GM12875 (cell line): ENCODE data around the gene ZNF609.

Source experiments
- H3K4me3 ChIP-seq: one replicate; pipeline ENCODE4 v1.5.1; 2011; ENCODE audit warnings: low read depth, low read length, control low read depth
- TF ChIP-seq, protein P1 (sequence below): IDR thresholded peaks from 2 replicates; pipeline ENCODE4 v1.5.1; 2011; ENCODE audit warnings: low read depth, mild to moderate bottlenecking, control low read depth, inconsistent platforms, low read length, moderate library complexity, borderline replicate concordance; ENCODE audit not compliant: insufficient read depth

The ZNF609 gene

DNA sequence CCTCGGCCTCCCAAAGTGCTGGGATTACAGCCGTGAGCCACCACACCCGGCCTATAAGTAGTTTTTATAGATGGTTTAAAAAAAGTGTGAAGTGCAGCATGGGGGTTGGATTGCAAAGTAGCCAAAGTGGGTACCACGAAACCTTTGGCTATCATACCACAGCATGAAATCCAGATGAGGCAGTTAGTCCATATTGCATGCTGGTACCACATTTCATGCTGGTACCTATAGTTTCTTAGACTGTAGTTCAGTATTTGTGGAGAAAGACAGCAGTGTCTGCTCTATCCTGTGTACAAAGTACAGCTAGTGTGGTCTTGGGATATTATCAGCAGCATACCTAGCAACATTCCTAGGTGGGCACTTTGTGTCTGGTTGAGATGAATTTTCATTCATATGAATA, 11.8 kb downstream of the ZNF609 start:
- no peak overlapping the region for H3K4me3 ChIP-seq
- TF ChIP-seq, protein P1, sequence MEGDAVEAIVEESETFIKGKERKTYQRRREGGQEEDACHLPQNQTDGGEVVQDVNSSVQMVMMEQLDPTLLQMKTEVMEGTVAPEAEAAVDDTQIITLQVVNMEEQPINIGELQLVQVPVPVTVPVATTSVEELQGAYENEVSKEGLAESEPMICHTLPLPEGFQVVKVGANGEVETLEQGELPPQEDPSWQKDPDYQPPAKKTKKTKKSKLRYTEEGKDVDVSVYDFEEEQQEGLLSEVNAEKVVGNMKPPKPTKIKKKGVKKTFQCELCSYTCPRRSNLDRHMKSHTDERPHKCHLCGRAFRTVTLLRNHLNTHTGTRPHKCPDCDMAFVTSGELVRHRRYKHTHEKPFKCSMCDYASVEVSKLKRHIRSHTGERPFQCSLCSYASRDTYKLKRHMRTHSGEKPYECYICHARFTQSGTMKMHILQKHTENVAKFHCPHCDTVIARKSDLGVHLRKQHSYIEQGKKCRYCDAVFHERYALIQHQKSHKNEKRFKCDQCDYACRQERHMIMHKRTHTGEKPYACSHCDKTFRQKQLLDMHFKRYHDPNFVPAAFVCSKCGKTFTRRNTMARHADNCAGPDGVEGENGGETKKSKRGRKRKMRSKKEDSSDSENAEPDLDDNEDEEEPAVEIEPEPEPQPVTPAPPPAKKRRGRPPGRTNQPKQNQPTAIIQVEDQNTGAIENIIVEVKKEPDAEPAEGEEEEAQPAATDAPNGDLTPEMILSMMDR = no peak

- TF ChIP-seq, protein P1 = no peak
- no peak overlapping the region for H3K4me3 ChIP-seq
Measured at GRCh38 chr15:64474846-64475245, 14.5 kb downstream of the ZNF609 start.

- TF ChIP-seq, protein P1 = no peak
- H3K4me3 ChIP-seq = no peak overlapping the region
Measured at GRCh38 chr15:64476550-64476949, 16.2 kb downstream of the ZNF609 start.

DNA sequence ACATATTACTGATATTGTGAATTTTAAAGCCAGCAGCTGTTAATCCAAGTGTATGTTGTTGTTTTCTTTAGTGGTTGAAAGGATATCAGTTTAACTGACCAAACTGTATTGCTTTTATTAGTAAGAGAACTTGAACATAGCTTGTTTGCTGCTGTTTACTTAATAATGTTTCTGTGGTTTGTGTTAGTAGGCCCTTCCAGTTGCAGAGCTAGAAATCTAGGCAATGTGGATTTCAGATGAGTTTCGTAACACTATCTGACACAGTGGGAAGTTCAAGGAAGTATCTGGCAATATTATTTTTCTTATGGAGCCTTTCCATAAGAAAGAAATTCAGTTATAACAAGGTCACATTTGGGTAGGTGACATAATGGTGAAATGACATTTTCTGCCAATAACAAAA, 18.5 kb downstream of the ZNF609 start:
- TF ChIP-seq, protein P1 = no peak
- no peak overlapping the region for H3K4me3 ChIP-seq

DNA sequence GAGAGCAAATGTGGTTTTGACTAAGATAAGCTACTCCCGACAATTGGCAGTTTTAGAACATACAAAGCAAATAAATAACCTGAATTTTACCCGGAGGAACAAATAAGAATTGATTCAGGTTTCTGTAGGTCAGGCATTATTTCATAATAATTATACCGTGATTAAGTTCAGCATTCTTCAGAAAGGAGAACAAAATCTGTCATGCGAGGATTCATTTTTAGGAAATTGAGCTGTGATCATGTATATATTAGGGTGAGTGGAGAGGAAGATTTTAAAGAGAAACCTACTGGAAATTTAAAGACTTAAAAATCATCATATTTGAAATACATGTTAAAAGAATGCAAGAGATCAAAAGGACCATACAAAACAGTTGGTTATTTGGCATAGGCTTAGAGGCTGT, 20.5 kb downstream of the ZNF609 start:
- TF ChIP-seq, protein P1 = no peak
- no peak overlapping the region for H3K4me3 ChIP-seq

- TF ChIP-seq, protein P1 = no peak
- no peak overlapping the region for H3K4me3 ChIP-seq
Measured at GRCh38 chr15:64483749-64484148, 23.4 kb downstream of the ZNF609 start.

GRCh38 chr15:64485796-64486195, 25.4 kb downstream of the ZNF609 start:
- TF ChIP-seq, protein P1 = no peak

More at GRCh38 chr15:64485796-64486195, 25.4 kb downstream of the ZNF609 start:
- no peak overlapping the region for H3K4me3 ChIP-seq
